ENCODE measurements around the gene PQBP1.

Gene PQBP1

DNA sequence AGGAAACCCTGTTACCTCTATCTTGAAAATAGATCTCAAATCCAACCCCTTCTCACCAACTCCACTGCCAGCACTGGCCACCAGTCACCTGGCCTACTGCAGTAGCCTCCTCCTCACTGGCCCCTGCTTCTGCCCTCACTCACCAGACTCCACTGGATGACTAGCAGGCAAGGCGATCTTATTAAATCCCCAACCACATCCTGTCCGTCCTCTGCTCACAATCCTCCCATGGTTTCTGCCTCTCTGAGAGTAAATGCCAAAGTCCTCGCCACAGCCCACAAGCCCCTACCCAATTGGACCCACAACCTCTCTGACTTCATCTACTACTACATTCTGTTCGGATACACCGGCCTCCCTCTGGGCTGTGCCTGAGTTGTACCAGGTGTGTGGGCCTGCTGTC lies 26.5 kb downstream of the PQBP1 start:
- DNase-seq (ENCODE audit: low spot score): no peak

DNA sequence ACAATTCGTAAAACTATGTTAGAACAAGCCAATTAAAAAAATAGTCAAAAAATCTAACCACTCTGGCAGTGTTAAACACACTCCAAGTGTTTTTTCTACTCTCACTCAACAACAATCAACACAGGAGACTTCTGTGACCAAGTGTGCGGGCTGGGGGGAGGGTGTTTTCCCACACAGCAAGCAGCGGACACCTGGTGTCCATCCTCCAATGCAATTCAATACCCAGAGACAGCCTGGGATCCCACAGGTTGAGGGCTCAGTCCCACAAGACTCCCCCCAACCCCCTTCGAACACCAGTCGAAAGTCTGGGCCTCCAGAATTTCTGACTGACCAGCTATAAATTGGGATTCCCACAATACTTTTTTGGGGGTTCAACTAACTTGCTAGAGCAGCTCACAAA lies 29.4 kb downstream of the PQBP1 start:
- no peak for DNase-seq (ENCODE audit: low spot score)

DNA sequence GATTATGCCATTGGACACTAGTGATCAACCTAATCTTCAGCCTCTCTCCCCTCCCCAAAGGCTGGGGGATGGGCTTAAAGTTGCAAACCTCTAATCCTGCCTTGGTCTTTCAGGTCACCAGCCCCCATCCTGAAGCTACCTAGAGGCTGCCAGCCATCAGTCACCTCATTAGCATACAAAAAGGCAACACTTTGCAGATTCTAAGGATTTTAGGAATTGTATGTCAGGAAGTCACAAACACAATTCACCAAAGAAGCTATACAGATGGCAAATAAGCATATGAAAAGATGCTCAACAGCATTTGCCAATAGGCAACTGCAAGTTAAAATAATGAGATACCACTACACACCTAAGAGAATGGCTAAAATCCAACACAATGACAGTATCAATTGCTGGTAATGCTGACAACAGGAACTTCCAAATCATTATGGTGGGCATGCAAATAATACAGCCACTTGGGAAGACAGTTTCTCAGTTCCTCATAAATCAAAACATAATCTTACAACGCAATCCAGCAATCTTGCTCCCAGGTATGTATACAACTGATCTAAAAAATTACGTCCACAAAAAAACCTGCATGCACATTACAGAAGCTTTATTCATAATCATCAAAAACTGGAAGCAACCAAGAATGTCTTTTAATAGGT lies 30.1 kb downstream of the PQBP1 start:
- DNase-seq (ENCODE audit: low spot score): no peak

DNA sequence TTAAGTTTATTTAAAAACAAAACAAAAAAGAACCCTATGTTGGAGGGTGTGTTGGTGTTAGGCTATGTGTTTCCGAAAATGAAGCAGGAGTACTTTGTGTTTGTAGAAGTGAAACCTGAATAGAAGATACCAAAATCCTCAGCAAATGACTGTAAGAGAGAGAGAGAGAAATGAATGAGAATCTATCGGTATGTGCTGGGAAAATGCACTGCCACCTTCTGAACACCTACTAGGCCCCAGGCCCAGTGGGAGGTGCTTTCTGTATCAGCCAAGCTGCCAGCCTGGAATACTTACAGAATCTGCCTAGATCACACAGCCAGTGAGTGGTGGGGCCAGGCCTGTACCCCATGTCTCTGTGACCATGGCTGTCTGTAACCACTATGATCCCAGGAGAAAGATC lies 36.0 kb downstream of the PQBP1 start:
- no peak for DNase-seq (ENCODE audit: low spot score)

DNA sequence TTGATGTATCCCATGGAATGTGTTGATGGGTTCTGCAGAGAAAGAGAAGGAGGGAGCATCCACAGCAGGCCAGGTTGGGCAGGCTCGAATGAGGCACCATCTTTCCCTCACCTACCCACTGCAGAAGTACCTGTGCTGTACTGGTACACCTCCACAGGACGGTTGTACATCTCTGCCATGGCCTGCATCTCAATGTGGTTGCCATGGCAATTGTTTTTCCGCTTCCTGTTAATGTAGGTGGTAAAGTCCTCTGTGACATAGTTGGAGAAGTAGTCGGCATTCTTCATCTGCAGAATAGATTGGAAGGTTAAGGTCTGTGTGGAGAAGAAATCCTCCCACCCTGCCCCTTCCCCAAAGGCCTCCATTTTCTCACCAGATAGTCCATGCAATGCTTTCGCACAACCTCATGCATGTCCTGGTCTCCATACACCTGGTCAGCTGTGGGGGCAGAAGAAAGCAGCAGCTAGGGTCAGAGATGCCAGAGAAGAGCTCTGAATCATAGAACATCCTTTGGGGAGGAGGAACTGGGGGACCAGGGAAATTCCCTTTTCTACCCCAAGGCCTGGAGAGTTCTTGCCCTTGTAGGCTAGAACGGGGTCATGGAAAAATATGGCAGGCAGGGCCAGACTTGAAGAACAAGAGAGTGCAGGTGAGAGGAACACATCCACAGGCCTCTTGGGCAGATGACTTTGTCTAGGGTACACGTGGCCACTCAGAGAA lies 37.0 kb downstream of the PQBP1 start:
- DNase-seq (ENCODE audit: low spot score): no peak

DNA sequence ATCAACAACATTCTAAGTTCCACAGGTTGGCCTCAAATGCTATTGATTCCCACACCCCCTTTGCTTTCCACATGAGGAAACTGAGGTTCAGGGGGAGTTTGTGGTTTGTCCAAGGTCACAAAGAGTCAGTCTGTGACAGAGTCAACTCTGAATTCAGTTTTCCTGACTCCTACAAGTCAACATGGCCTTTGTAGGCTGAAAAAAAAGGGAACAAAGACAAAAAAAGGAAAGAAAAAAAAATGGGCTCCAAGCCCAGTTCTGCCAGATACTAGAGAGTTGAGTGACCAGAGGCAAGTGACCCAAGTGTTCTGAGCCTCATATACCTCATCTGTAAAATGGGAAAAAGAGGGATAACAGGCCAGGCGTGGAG lies 37.6 kb downstream of the PQBP1 start:
- no peak for DNase-seq (ENCODE audit: low spot score)

DNA sequence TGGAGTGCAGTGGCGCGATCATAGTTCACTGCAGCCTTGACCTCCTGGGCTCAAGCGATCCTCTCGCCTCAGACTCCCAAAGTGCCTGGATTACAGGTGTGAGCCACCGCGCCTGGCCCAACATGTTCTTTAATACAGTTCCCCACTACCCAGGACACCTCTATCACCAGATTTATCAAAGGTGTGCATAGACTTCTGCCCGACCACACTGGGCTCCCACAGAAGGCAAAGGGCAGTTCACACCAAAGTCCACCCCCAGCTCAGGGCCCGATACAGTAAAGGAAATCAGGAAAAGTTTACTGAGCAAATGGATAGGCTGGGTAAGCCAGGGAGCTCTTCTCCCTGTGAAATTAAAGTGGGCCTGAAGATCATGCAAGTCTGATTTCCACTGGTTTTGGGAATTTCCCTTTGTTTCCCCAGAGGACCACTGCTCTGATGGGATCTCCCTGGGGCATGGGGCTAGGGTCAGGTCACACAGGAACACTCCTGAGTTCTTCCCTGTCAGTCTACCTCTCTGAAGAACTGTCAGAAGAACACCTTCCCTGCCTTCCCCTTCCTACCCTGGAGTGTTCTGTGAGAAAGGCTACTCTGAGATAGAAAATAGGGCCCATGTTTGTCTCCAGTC lies 38.8 kb downstream of the PQBP1 start:
- no peak for DNase-seq (ENCODE audit: low spot score)

DNA sequence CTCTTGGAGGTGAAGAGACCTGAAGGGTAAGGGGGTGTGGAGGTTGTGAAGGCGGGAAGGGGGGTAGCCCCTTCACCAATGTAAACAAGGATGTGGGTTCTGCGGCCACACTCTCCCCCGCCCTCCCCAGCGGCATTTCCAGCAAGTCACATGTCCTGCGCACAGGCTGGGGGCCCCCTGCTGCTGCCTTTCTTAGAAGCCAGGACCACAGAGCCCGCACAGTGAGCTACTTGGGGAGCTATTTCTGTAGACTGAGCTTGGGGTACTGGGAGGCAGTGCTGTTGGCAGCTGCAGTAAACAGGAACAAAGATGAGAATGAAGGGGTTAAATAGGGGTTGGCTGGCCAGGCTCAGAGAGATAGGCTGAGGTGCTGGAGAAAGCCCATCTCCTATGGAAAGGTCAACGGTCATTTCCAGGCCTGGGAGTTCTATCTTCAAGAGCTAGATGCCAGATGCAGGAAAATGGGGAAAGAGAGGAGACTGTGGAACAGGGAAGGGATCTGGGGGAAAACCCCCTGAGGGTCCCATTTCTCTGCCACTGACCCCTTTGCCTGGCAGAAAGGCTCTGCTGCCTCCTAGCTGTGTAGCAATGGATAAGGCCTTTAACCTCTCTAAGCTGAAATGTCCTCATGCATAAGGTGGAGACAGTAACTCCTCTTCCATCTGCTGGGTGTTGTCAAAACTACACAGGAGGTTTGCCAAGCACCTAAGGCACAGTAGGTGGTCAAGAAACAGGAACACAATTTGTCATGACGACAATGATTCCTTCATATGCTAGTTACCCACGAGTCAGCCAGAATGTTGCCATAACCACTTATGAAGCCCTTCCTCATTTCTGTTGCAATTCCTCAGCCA lies 39.6 kb downstream of the PQBP1 start:
- DNase-seq (ENCODE audit: low spot score): peak; percentile 55

DNA sequence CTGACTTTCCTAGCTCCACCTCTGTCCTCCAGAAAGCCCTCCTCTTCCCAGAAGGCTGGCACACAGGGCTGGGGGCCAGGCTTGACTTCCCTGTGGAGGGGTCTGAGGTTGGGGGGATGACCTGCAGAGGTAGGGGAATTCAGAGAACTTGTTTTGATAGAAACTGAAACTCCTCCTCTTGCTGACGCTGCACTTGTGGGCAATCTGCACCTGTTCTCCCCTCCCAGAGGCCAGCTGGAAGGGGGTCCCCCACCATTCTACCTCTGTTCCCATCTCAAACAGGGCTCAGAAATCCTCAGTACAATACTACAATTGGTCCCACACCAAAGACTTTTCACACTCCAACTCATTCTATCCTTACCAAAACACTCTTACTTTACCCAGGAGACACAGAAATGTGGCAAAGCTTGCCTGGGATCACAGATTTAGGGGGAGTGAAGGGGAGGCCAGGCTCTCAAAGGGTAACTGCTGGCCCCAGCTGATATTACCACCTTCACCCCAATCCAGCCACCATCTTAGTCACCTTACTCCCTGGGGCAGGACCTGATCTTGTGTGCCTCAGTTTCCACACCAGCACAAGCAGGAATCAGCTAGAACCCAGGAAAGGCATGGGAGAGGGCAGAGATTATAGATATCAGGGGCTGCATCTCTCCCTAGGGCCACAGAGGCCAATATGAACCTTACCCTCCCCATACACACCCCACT lies 41.1 kb downstream of the PQBP1 start:
- DNase-seq (ENCODE audit: low spot score): no peak

DNA sequence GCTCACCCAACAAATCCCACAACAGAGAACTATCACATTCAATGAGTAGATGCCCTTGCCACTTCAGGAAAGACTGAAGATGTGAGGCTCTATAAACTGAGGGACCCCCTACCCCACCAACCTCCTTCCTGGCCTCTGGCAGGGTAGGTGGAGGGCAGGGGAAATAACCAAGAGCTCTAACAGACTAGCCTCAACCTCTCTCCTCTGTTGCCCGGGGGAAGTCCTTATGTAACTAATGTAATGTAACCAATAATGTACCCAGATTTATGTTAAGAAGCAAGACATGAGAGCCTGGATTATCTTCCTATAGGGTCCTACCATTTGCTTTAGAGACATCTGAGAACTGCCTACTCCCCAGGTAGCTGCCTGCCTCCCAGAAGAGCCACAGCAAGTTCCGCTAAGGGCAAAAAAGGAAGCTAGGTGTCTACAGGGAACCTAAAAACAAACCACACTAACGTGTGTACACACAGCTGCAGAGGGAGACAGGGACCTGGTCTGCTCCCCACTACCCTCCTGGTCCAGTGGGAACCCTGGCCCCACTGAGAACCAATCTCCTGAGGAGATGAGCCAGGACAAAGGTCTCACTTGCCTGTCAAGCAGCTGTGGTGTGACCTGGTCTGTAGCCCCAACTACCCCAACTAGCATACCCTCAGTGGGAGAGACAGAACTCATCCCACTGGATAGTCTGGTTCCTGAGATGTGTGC lies 41.9 kb downstream of the PQBP1 start:
- DNase-seq (ENCODE audit: low spot score): no peak

DNA sequence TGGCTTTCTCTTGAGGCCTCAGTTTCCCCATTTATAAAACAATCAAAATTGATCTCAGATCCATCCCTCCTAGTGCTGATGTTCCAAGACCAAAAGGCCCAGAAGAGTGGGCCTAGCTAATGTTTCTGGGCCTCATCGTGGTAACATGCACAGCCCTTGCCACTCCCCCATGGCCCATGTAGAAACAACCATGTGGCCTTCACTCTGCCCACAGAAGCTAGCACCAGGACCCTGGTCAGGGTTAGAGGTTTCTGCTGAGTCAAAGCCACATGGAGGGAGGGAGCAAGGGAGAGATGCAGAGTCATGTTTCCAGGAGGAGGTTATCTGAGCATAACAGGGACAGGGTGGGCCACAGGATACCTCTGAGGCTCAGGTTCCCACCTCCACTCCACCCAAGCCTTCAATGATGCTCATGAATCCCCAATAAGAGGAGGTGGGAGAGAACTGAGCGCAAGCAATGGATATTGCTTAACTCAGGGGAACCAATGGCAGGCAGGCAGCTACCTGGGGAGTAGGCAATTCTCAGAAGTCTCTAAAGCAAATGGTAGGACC lies 42.8 kb downstream of the PQBP1 start:
- peak; percentile 85 for DNase-seq (ENCODE audit: low spot score)

DNA sequence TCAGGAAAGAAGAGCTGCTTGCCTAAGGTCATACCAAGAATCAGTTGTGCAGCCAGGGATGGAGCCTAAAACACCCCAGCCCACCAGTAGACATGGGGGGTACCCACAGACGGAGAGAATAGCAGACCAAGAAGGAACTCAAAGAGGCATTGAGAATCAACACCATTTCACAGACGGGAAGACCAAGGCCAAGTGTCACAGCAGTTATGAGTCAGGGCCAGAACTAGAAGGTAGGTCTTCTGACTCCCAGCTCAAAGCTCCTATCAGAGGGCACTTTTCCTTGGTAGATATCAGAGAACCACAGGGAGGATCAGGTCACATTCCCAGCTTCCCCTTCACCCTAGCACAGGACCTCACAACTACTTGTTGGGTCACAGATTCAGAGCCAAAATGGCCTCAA lies 45.2 kb downstream of the PQBP1 start:
- DNase-seq (ENCODE audit: low spot score): no peak

DNA sequence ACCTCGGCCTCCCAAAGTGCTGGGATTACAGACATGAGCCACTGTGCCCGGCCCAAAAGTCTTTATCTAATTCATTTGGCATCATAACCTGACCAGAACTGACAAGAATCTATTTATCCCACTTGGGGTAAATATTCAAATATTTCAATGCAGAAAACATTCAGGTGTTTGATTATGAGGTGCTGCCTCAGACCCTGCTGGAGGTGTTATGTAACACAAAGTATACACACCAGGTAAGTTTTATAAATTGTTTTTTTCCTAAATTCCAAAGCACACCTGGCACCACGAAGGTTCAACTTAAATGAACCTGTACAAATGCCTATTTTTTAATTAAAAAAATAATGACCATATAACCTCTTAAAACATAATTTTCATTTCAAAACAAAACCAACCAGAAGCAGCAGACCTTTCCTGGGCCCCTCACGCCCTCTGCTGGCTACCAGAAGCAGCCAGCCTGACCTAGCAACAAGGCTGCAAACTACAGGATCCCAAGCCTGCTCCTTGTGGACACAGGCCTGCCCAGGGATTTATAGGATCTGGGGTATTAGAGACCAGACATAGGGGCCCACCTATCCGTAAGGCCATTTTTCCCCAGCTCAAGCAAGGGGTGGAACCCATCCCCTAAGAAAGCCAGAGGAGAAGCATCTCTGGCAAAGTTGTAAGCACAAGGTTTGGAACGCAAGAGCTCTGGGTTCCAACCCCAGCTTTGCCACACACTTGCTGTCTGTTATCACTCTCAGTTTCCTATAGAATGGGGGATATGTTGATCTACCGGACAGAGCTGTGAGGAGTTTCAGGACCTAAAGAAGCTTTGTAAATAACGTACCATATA lies 48.0 kb downstream of the PQBP1 start:
- DNase-seq (ENCODE audit: low spot score): peak; percentile 66

DNA sequence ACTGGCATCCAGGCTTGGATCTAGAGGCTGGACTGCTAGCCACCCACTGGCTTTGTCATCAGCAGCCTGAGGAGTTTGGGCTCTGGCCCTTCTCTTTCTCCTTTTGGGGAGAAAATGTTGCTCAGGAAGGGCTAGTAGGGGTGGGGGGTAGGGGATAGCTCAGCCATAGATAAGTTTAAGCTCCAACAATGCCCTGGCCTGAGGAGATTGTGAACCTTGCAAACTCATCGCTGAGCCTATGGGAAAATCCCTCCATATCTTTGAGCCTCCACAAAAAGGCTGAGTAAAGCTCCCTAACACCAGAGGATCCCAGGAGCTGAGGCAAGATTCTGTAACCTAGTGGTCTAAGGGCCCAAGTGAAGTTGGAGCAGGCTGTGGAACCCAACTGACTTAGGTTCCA lies 50.9 kb downstream of the PQBP1 start:
- DNase-seq (ENCODE audit: low spot score): no peak

Data from hematopoietic multipotent progenitor cell treated with erythropoietin and hydrocortisone succinate and interleukin-3 and kit ligand, for 15 days (in vitro differentiated cells).